Hepatocyte (in vitro differentiated cells): ENCODE data around the gene WDR4.

ENCODE experiments used
- CTCF ChIP-seq: fragments of 200-600 bp; sonication (generic); IDR thresholded peaks from 2 replicates; pipeline ENCODE4 v1.5.1; 2016; ENCODE audit warnings: antibody characterized with exemption, mild to moderate bottlenecking; ENCODE audit not compliant: poor library complexity
- EZH2 ChIP-seq: fragments of 200-600 bp; sonication (generic); IDR thresholded peaks from 2 replicates; pipeline ENCODE4 v1.6.1; 2016; ENCODE audit warnings: antibody characterized with exemption, mild to moderate bottlenecking, borderline replicate concordance
- EZH2phosphoT487 ChIP-seq: fragments of 200-600 bp; sonication (generic); IDR thresholded peaks from one replicate; pipeline ENCODE4 v1.6.1; 2018; ENCODE audit warnings: antibody characterized with exemption, mild to moderate bottlenecking, low read depth, moderate library complexity; ENCODE audit not compliant: unreplicated experiment, severe bottlenecking

DNA sequence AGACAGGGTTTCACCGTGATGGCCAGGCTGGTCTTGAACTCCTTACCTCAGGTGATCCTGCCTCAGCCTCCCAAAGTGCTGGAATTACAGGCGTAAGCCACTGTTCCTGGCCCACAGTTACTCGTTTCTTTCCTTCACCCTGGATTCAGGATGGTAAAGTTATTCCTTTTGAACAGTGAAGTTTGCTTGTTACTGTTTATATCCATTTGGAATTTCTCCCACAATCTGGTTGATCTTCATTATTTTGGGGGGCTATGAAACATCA is 43.0 kb downstream of the WDR4 start:
- TF ChIP-seq CTCF = no peak
- TF ChIP-seq EZH2phosphoT487 = no peak
- no peak for TF ChIP-seq EZH2
